MM.1S (cell line): ENCODE data around the gene HOXB3.

Source experiments
- CTCF ChIP-seq: fragments of 300-600 bp; sonication (generic); IDR thresholded peaks from 2 replicates; pipeline ENCODE4 v1.5.1; 2016; ENCODE audit warnings: antibody characterized with exemption, low read length, mixed read lengths
- EZH2 ChIP-seq: fragments of 300-600 bp; sonication (generic); optimal IDR thresholded peaks from 2 replicates; pipeline ENCODE3; 2017; ENCODE audit warnings: low read depth, mild to moderate bottlenecking, antibody characterized with exemption, low read length, mixed read lengths

GRCh38 chr17:48616717-48617470, 26.9 kb upstream of the HOXB3 start:
- TF ChIP-seq EZH2 (no peak), CTCF (no peak)
